Muscle layer of duodenum (tissue), 2 donors: ENCODE results near the gene ZNF148.
"Not testable (repeated sequence)": the region's sequence is repeated elsewhere in the genome, so short reads cannot be mapped to it uniquely, and the experiment has no call there.

Experiments used
- H3K27ac ChIP-seq: one replicate; pipeline ENCODE4 v1.7.0; 2013; ENCODE audit warnings: mild to moderate bottlenecking, low read length
- H3K27me3 ChIP-seq: one replicate; pipeline ENCODE4 v1.7.0; 2013; ENCODE audit warnings: low read depth, mild to moderate bottlenecking, control low read depth, low read length
- H3K36me3 ChIP-seq, 2 donors: one replicate each; pipeline ENCODE4 v1.7.0; 2013; ENCODE audit warnings: low read length in 2 of 2, control low read depth in 1 of 2, mild to moderate bottlenecking in 1 of 2; ENCODE audit not compliant: insufficient read depth in 2 of 2, control insufficient read depth in 1 of 2
- H3K4me1 ChIP-seq, 2 donors: one replicate each; pipeline ENCODE4 v1.7.0; 2013; ENCODE audit warnings: low read length in 2 of 2, mild to moderate bottlenecking in 2 of 2, control low read depth in 1 of 2, moderate library complexity in 1 of 2; ENCODE audit not compliant: insufficient read depth in 2 of 2, control insufficient read depth in 1 of 2
- H3K4me3 ChIP-seq, 2 donors: one replicate each; pipeline ENCODE4 v1.7.0; 2013; ENCODE audit warnings: low read length in 2 of 2, low read depth in 1 of 2, mild to moderate bottlenecking in 1 of 2
- H3K9me3 ChIP-seq, 2 donors: one replicate each; pipeline ENCODE4 v1.7.0; 2013; ENCODE audit warnings: low read length in 2 of 2, control low read depth in 1 of 2, mild to moderate bottlenecking in 1 of 2; ENCODE audit not compliant: control insufficient read depth in 1 of 2
- donor health status: healthy.

Gene ZNF148

GRCh38 chr3:125351814-125352456 lies 23.2 kb downstream of the ZNF148 start:
- no peaks in the 10 kb centered on the region for H3K9me3 ChIP-seq
- H3K4me3 ChIP-seq: no peak overlapping the region
- H3K4me1 ChIP-seq: peaks cover 9 to 19% of the 10 kb centered on the region in 2 donors
- H3K36me3 ChIP-seq: no peaks in the 10 kb centered on the region
- no peak overlapping the region for H3K27ac ChIP-seq
- H3K27me3 ChIP-seq: no peaks in the 10 kb centered on the region

- Histone ChIP-seq H3K9me3 (no peaks in the 10 kb centered on the region), H3K36me3 (no peaks in the 10 kb centered on the region), H3K4me1 (peaks cover 4 to 17% of the 10 kb centered on the region in 2 donors)
Measured at GRCh38 chr3:125351152-125351551, 24.0 kb downstream of the ZNF148 start.

GRCh38 chr3:125350597-125350996 lies 24.5 kb downstream of the ZNF148 start:
- H3K9me3 ChIP-seq: no peaks in the 10 kb centered on the region
- H3K27ac ChIP-seq: no peak overlapping the region
- no peaks in the 10 kb centered on the region for H3K27me3 ChIP-seq
- H3K4me1 ChIP-seq: peaks cover 0 to 14% of the 10 kb centered on the region in 2 donors
- H3K4me3 ChIP-seq: no peak overlapping the region
- H3K36me3 ChIP-seq: no peaks in the 10 kb centered on the region

More at GRCh38 chr3:125351152-125351551, 24.0 kb downstream of the ZNF148 start:
- Histone ChIP-seq H3K4me3 (no peak overlapping the region), H3K27ac (no peak overlapping the region), H3K27me3 (no peaks in the 10 kb centered on the region)

GRCh38 chr3:125349556-125350165 lies 25.5 kb downstream of the ZNF148 start:
- no peaks in the 10 kb centered on the region for H3K9me3 ChIP-seq
- H3K27me3 ChIP-seq: no peaks in the 10 kb centered on the region
- H3K4me3 ChIP-seq: no peak overlapping the region
- no peak overlapping the region for H3K27ac ChIP-seq
- peaks cover 0 to 14% of the 10 kb centered on the region in 2 donors for H3K4me1 ChIP-seq
- H3K36me3 ChIP-seq: no peaks in the 10 kb centered on the region

GRCh38 chr3:125349055-125349454 lies 26.1 kb downstream of the ZNF148 start:
- Histone ChIP-seq H3K27me3 (no peaks in the 10 kb centered on the region), H3K4me1 (peaks cover 0 to 14% of the 10 kb centered on the region in 2 donors), H3K36me3 (no peaks in the 10 kb centered on the region), H3K4me3 (no peak overlapping the region), H3K27ac (no peak overlapping the region), H3K9me3 (no peaks in the 10 kb centered on the region)

GRCh38 chr3:125343367-125343766 lies 31.8 kb downstream of the ZNF148 start:
- H3K4me1 ChIP-seq, H3K36me3 ChIP-seq, H3K4me3 ChIP-seq, H3K9me3 ChIP-seq, H3K27ac ChIP-seq, H3K27me3 ChIP-seq: not testable (repeated sequence)

GRCh38 chr3:125340121-125340520 lies 35.0 kb downstream of the ZNF148 start:
- Histone ChIP-seq H3K27ac (no peak overlapping the region), H3K36me3 (no peaks in the 10 kb centered on the region), H3K9me3 (peaks cover 0 to 2% of the 10 kb centered on the region in 2 donors), H3K27me3 (no peaks in the 10 kb centered on the region), H3K4me1 (peaks cover 0 to 13% of the 10 kb centered on the region in 2 donors), H3K4me3 (no peak overlapping the region)

GRCh38 chr3:125337506-125337905 lies 37.6 kb downstream of the ZNF148 start:
- no peaks in the 10 kb centered on the region for H3K36me3 ChIP-seq
- H3K9me3 ChIP-seq: peaks cover 0 to 2% of the 10 kb centered on the region in 2 donors
- no peaks in the 10 kb centered on the region for H3K27me3 ChIP-seq
- no peak overlapping the region for H3K4me3 ChIP-seq
- H3K4me1 ChIP-seq: peaks cover 0 to 31% of the 10 kb centered on the region in 2 donors
- H3K27ac ChIP-seq: no peak overlapping the region

- no peaks in the 10 kb centered on the region for H3K9me3 ChIP-seq
- H3K36me3 ChIP-seq: no peaks in the 10 kb centered on the region
- no peak overlapping the region for H3K4me3 ChIP-seq
- no peaks in the 10 kb centered on the region for H3K27me3 ChIP-seq
- no peak overlapping the region for H3K27ac ChIP-seq
- peaks cover 0 to 31% of the 10 kb centered on the region in 2 donors for H3K4me1 ChIP-seq
Measured at GRCh38 chr3:125334675-125335560, 40.2 kb downstream of the ZNF148 start.

GRCh38 chr3:125332504-125332903 lies 42.6 kb downstream of the ZNF148 start:
- Histone ChIP-seq H3K27ac (no peak overlapping the region), H3K9me3 (no peaks in the 10 kb centered on the region), H3K27me3 (no peaks in the 10 kb centered on the region), H3K4me3 (no peak overlapping the region), H3K4me1 (peaks cover 0 to 29% of the 10 kb centered on the region in 2 donors), H3K36me3 (peaks cover 0 to 3% of the 10 kb centered on the region in 2 donors)

- peaks cover 0 to 3% of the 10 kb centered on the region in 2 donors for H3K36me3 ChIP-seq
- no peak overlapping the region for H3K4me3 ChIP-seq
- peaks cover 0 to 28% of the 10 kb centered on the region in 2 donors for H3K4me1 ChIP-seq
- H3K27ac ChIP-seq: no peak overlapping the region
- no peaks in the 10 kb centered on the region for H3K27me3 ChIP-seq
- no peaks in the 10 kb centered on the region for H3K9me3 ChIP-seq
Measured at GRCh38 chr3:125331243-125331642, 43.9 kb downstream of the ZNF148 start.
